Measurements from ENCODE around the gene REEP1. TPM values are rescaled to one million over a fixed set of nuclear protein-coding genes. Genes with fewer than 3 reads are reported as not detected.

REEP1 gene
- total RNA-seq, 1 experiment from 2014 or later = 5.9 TPM

GRCh38 chr2:86308984-86309695 is 28.3 kb downstream of the REEP1 start:
- POLR2A ChIA-PET = no interaction called here

More at GRCh38 chr2:86308984-86309695, 28.3 kb downstream of the REEP1 start:
- Histone ChIP-seq H3K9me3 (ENCODE audit: control insufficient read depth in 1 of 2, insufficient read depth in 1 of 2, low read depth in 1 of 2, low read length in 2 of 2) (no peaks in the 10 kb centered on the region), H3K4me2 (ENCODE audit: low read length) (no peak overlapping the region), H3K36me3 (ENCODE audit: control insufficient read depth in 1 of 2, insufficient read depth in 2 of 2, low read length in 2 of 2) (no peaks in the 10 kb centered on the region), H3K9ac (ENCODE audit: low read length) (no peak overlapping the region), H3K9me2 (ENCODE audit: insufficient read depth) (no peaks in the 10 kb centered on the region), H4K20me1 (ENCODE audit: insufficient read depth) (no peaks in the 10 kb centered on the region), H3K27me3 (ENCODE audit: insufficient read depth, low read length) (no peaks in the 10 kb centered on the region), H2AFZ (ENCODE audit: low read depth, low read length, poor library complexity, severe bottlenecking) (no peak overlapping the region), H3K27ac (ENCODE audit: low read depth, low read length) (no peak overlapping the region), H3K79me2 (ENCODE audit: insufficient read depth, low read length) (no peaks in the 10 kb centered on the region), H3K4me1 (ENCODE audit: control insufficient read depth in 1 of 2, insufficient read depth in 2 of 2, low read length in 2 of 2) (no peaks in the 10 kb centered on the region), H3K4me3 (replicated peaks in 1 of 2; ENCODE audit: low read depth in 1 of 2, low read length in 2 of 2) (no peak overlapping the region)
- DNase-seq (ENCODE audit: low read depth, low spot score) = no peak
- CTCF ChIA-PET = no interaction called here
- RAD21 ChIA-PET (ENCODE audit: low non-redundant PET in 1 of 2, low total read pairs in 2 of 2, uncharacterized antibody in 2 of 2, unreplicated experiment in 2 of 2) = no interaction called here
- ATAC-seq = no peak
- intact Hi-C loops (cut with micrococcal nuclease) = no loop called here
- BruUV-seq (replicated peaks) = no TSS peak
- no peak for TF ChIP-seq MAX (IDR thresholded peaks at IDR 0.05)
- no peak for TF ChIP-seq TCF7L2 (IDR thresholded peaks at IDR 0.05; ENCODE audit: borderline replicate concordance, extremely low read depth, insufficient read depth, insufficient read length)
- TF ChIP-seq CEBPB (IDR thresholded peaks at IDR 0.05; ENCODE audit: low read depth) = no peak
- no peak for TF ChIP-seq CBX3 (IDR thresholded peaks at IDR 0.05; ENCODE audit: low read depth)
- no peak for TF ChIP-seq ZBTB33 (IDR thresholded peaks at IDR 0.05; ENCODE audit: extremely low read depth, insufficient replicate concordance, low read length)
- no peak for TF ChIP-seq ZFX (IDR thresholded peaks at IDR 0.05)

Measured in HCT116 (cell line).